AG08396 (cell line): ENCODE data around the gene CFAP97.

Source experiments
- DNase-seq: peaks from one replicate; pipeline ENCODE4 v3.0.0; 2012; ENCODE audit warnings: low spot score, mixed read lengths

The CFAP97 gene

GRCh38 chr4:185109736-185110135 is 94.1 kb downstream of the CFAP97 start:
- DNase-seq = no peak
